Medulla oblongata (tissue), 1 donor: ENCODE measurements around the gene CETP.

ENCODE experiments used
- DNase-seq: peaks from one replicate; pipeline ENCODE4 v3.0.0-alpha.2; 2015; ENCODE audit errors: extremely low spot score

Gene CETP

GRCh38 chr16:56961851-56962281 is at the start of gene CETP:
TSS of gene CETP (plus strand) at chr16:56961950. CDS start at chr16:56961980, 30 bp downstream.
- DNase-seq, result no peak

- DNase-seq, result no peak
These were observed 48.7 kb upstream of the CETP start for GRCh38 chr16:56912746-56913708.

GRCh38 chr16:56914896-56915295 is 46.9 kb upstream of the CETP start:
- DNase-seq, result no peak

- DNase-seq, result no peak
These were observed 46.2 kb upstream of the CETP start for GRCh38 chr16:56915336-56916119.

GRCh38 chr16:56916571-56917403 is 45.0 kb upstream of the CETP start:
- peak; percentile 78 for DNase-seq

GRCh38 chr16:56918467-56919012 is 43.2 kb upstream of the CETP start:
- no peak for DNase-seq

GRCh38 chr16:56919099-56919800 is 42.5 kb upstream of the CETP start:
- DNase-seq, result no peak

- DNase-seq, result no peak
These were observed 40.2 kb upstream of the CETP start for GRCh38 chr16:56921571-56921970.

GRCh38 chr16:56923481-56924091 is 38.2 kb upstream of the CETP start:
- no peak for DNase-seq

GRCh38 chr16:56927471-56927870 is 34.3 kb upstream of the CETP start:
- DNase-seq, result no peak

- DNase-seq, result no peak
These were observed 32.1 kb upstream of the CETP start for GRCh38 chr16:56929639-56930038.

- no peak for DNase-seq
These were observed 31.1 kb upstream of the CETP start for GRCh38 chr16:56930486-56931270.

GRCh38 chr16:56931271-56931891 is 30.4 kb upstream of the CETP start:
- peak; percentile 37 for DNase-seq

- peak; percentile 99 for DNase-seq
These were observed 29.6 kb upstream of the CETP start, which contains the start of gene HERPUD1 for GRCh38 chr16:56931892-56932720. TSS of gene HERPUD1 (plus strand) at chr16:56932142. CDS start at chr16:56932245, 103 bp downstream.

GRCh38 chr16:56932721-56933619 is 28.8 kb upstream of the CETP start:
- DNase-seq, result peak; percentile 92

GRCh38 chr16:56933828-56934598 is 27.7 kb upstream of the CETP start:
- DNase-seq, result no peak
